Mesendoderm (in vitro differentiated cells): ENCODE results near the gene MLST8.

ENCODE experiments used
- DNase-seq: peaks from one replicate; pipeline ENCODE4 v3.0.0; 2013
- H2AK5ac ChIP-seq: 2 replicates; pipeline ENCODE4 v1.6.1; 2013; ENCODE audit warnings: low read length, inconsistent platforms
- H2BK120ac ChIP-seq: 2 replicates; pipeline ENCODE4 v1.6.1; 2013; ENCODE audit warnings: low read depth, mild to moderate bottlenecking, low read length, moderate library complexity, mixed read lengths
- H2BK15ac ChIP-seq: replicated peaks from 2 replicates; pipeline ENCODE4 v1.6.1; 2013; ENCODE audit warnings: low read depth, mild to moderate bottlenecking, moderate library complexity
- H2BK5ac ChIP-seq: 2 replicates; pipeline ENCODE4 v1.6.1; 2013; ENCODE audit warnings: low read length, inconsistent platforms
- H3K18ac ChIP-seq: 2 replicates; pipeline ENCODE4 v1.6.1; 2013; ENCODE audit warnings: mild to moderate bottlenecking, low read length, mixed read lengths
- H3K23ac ChIP-seq: one replicate; pipeline ENCODE4 v1.6.1; 2013; ENCODE audit warnings: low read length
- H3K27ac ChIP-seq: 2 replicates; pipeline ENCODE4 v1.5.1; 2013; ENCODE audit warnings: low read depth, mild to moderate bottlenecking, inconsistent platforms, low read length, moderate library complexity
- H3K27me3 ChIP-seq: 2 replicates; pipeline ENCODE4 v1.6.1; 2013; ENCODE audit warnings: low read length, control low read depth, mild to moderate bottlenecking, inconsistent platforms; ENCODE audit not compliant: insufficient read depth, poor library complexity
- H3K36me3 ChIP-seq: 2 replicates; pipeline ENCODE4 v1.6.1; 2013; ENCODE audit warnings: low read length, inconsistent platforms; ENCODE audit not compliant: control insufficient read depth, insufficient read depth
- H3K4ac ChIP-seq: one replicate; pipeline ENCODE4 v1.6.1; 2013; ENCODE audit warnings: low read depth, mild to moderate bottlenecking, low read length, moderate library complexity
- H3K4me1 ChIP-seq: 2 replicates; pipeline ENCODE4 v1.6.1; 2013; ENCODE audit warnings: low read depth, low read length, inconsistent platforms; ENCODE audit not compliant: control insufficient read depth
- H3K4me2 ChIP-seq: 2 replicates; pipeline ENCODE4 v1.6.1; 2013; ENCODE audit warnings: low read length
- H3K4me3 ChIP-seq: 2 replicates; pipeline ENCODE4 v1.5.1; 2013; ENCODE audit warnings: mild to moderate bottlenecking, low read length
- H3K56ac ChIP-seq: one replicate; pipeline ENCODE4 v1.6.1; 2013; ENCODE audit warnings: low read length
- H3K79me1 ChIP-seq: 2 replicates; pipeline ENCODE4 v1.6.1; 2013; ENCODE audit warnings: low read length, inconsistent platforms
- H3K79me2 ChIP-seq: 2 replicates; pipeline ENCODE4 v1.6.1; 2013; ENCODE audit warnings: mild to moderate bottlenecking, low read length; ENCODE audit not compliant: control insufficient read depth, insufficient read depth
- H3K9ac ChIP-seq: 2 replicates; pipeline ENCODE4 v1.6.1; 2013; ENCODE audit warnings: low read length, inconsistent platforms
- H4K5ac ChIP-seq: one replicate; pipeline ENCODE4 v1.6.1; 2013; ENCODE audit warnings: low read length
- H4K8ac ChIP-seq: one replicate; pipeline ENCODE4 v1.6.1; 2013; ENCODE audit warnings: low read depth, mild to moderate bottlenecking, control low read depth, low read length, moderate library complexity
- WGBS: extraction: QIAGEN DNeasy Blood & Tissue Kit; methylation state at CpG from one replicate; pipeline ENCODE4 v1.1.7; 2013; ENCODE audit warnings: low lambda C conversion rate, missing lambda C conversion rate; ENCODE audit not compliant: insufficient coverage; ENCODE audit errors: extremely low coverage; 5-methylcytosine and 5-hydroxymethylcytosine counted together

The MLST8 gene

DNA sequence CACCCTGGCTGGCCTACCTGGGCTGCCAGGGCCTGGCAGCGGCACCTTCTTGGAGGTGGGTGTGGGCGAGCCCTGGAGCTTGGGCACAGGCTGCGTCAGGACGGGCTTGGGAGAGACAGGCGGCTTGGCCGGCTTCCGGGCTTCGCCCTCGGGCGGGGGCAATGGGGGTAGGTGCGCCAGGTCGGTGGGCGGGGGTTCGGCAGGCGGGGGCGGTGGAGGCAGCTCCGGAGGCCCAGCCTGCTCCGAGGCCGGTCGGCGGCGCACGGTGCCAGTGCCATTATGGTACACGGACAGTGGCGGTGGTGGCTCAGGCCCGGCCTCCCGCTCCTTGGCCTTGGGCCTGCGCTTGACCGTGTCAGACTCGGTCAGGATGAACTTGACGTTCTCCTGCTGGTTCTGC is 25.7 kb upstream of the MLST8 start:
- H3K4me2 ChIP-seq = no peak overlapping the region
- H3K4ac ChIP-seq = no peak overlapping the region
- no peak overlapping the region for H2BK5ac ChIP-seq
- no peak overlapping the region for H3K4me3 ChIP-seq
- no peak overlapping the region for H3K9ac ChIP-seq
- no peak overlapping the region for H2BK15ac ChIP-seq
- no CpG with 5 or more reads among the region's 31 CpGs for WGBS
- H4K5ac ChIP-seq = no peak overlapping the region
- no peak overlapping the region for H2AK5ac ChIP-seq
- H3K4me1 ChIP-seq = no peaks in the 10 kb centered on the region
- H2BK120ac ChIP-seq = no peak overlapping the region
- H3K79me2 ChIP-seq = no peaks in the 10 kb centered on the region
- no peaks in the 10 kb centered on the region for H3K79me1 ChIP-seq
- H3K23ac ChIP-seq = no peak overlapping the region
- no peak overlapping the region for H3K27ac ChIP-seq
- H3K36me3 ChIP-seq = peaks cover 8% of the 10 kb centered on the region
- no peak overlapping the region for H3K56ac ChIP-seq
- DNase-seq = no peak
- no peak overlapping the region for H4K8ac ChIP-seq
- no peak overlapping the region for H3K18ac ChIP-seq
- no peaks in the 10 kb centered on the region for H3K27me3 ChIP-seq

- H4K5ac ChIP-seq = no peak overlapping the region
- H2BK15ac ChIP-seq = no peak overlapping the region
- H2AK5ac ChIP-seq = no peak overlapping the region
- no peaks in the 10 kb centered on the region for H3K79me2 ChIP-seq
- H3K4me1 ChIP-seq = no peaks in the 10 kb centered on the region
- H3K4ac ChIP-seq = no peak overlapping the region
- no peak overlapping the region for H3K27ac ChIP-seq
- no peak overlapping the region for H3K4me2 ChIP-seq
- H3K4me3 ChIP-seq = no peak overlapping the region
- no CpG with 5 or more reads among the region's 43 CpGs for WGBS
- no peak overlapping the region for H3K23ac ChIP-seq
- no peak overlapping the region for H2BK5ac ChIP-seq
- no peak overlapping the region for H3K18ac ChIP-seq
- no peaks in the 10 kb centered on the region for H3K79me1 ChIP-seq
- H4K8ac ChIP-seq = no peak overlapping the region
- no peak overlapping the region for H3K56ac ChIP-seq
- H2BK120ac ChIP-seq = no peak overlapping the region
- H3K36me3 ChIP-seq = peaks cover 5% of the 10 kb centered on the region
- no peak for DNase-seq
- H3K27me3 ChIP-seq = no peaks in the 10 kb centered on the region
- H3K9ac ChIP-seq = no peak overlapping the region
Observed at GRCh38 chr16:2180461-2180860, 24.8 kb upstream of the MLST8 start.

GRCh38 chr16:2180962-2181923 is 24.0 kb upstream of the MLST8 start:
- Histone ChIP-seq H3K79me1 (no peaks in the 10 kb centered on the region), H2BK120ac (no peak overlapping the region), H3K9ac (no peak overlapping the region), H4K5ac (no peak overlapping the region), H3K4me2 (no peak overlapping the region), H2AK5ac (no peak overlapping the region), H3K23ac (no peak overlapping the region), H3K36me3 (peaks cover 2% of the 10 kb centered on the region), H2BK5ac (no peak overlapping the region), H3K4me1 (no peaks in the 10 kb centered on the region), H3K79me2 (no peaks in the 10 kb centered on the region), H3K4ac (no peak overlapping the region), H2BK15ac (no peak overlapping the region), H3K56ac (no peak overlapping the region), H3K18ac (no peak overlapping the region), H4K8ac (no peak overlapping the region), H3K27ac (no peak overlapping the region), H3K27me3 (no peaks in the 10 kb centered on the region), H3K4me3 (no peak overlapping the region)
- DNase-seq = no peak
- no CpG with 5 or more reads among the region's 46 CpGs for WGBS

- Histone ChIP-seq H2AK5ac (no peak overlapping the region), H3K4me3 (no peak overlapping the region), H3K9ac (no peak overlapping the region), H3K23ac (no peak overlapping the region), H3K36me3 (peaks cover 2% of the 10 kb centered on the region), H3K4me1 (no peaks in the 10 kb centered on the region), H3K79me2 (no peaks in the 10 kb centered on the region), H3K27ac (no peak overlapping the region), H2BK120ac (no peak overlapping the region), H3K27me3 (no peaks in the 10 kb centered on the region), H4K8ac (no peak overlapping the region), H2BK15ac (no peak overlapping the region), H3K56ac (no peak overlapping the region), H2BK5ac (no peak overlapping the region), H3K4me2 (no peak overlapping the region), H4K5ac (no peak overlapping the region), H3K18ac (no peak overlapping the region), H3K4ac (no peak overlapping the region), H3K79me1 (no peaks in the 10 kb centered on the region)
- no CpG with 5 or more reads among the region's 20 CpGs for WGBS
- no peak for DNase-seq
Observed at GRCh38 chr16:2181952-2182351, 23.3 kb upstream of the MLST8 start.

- Histone ChIP-seq H3K36me3 (no peaks in the 10 kb centered on the region), H3K56ac (no peak overlapping the region), H2BK5ac (no peak overlapping the region), H2BK15ac (no peak overlapping the region), H3K23ac (no peak overlapping the region), H4K5ac (no peak overlapping the region), H3K79me2 (no peaks in the 10 kb centered on the region), H2AK5ac (no peak overlapping the region), H2BK120ac (no peak overlapping the region), H3K4me2 (no peak overlapping the region), H3K9ac (no peak overlapping the region), H3K27me3 (no peaks in the 10 kb centered on the region), H3K4me3 (no peak overlapping the region), H3K4me1 (no peaks in the 10 kb centered on the region), H3K79me1 (no peaks in the 10 kb centered on the region), H4K8ac (no peak overlapping the region), H3K27ac (no peak overlapping the region), H3K18ac (no peak overlapping the region), H3K4ac (no peak overlapping the region)
- no peak for DNase-seq
- WGBS = no CpG with 5 or more reads among the region's 30 CpGs
Observed at GRCh38 chr16:2183671-2184070, 21.6 kb upstream of the MLST8 start.
